ENCODE results near the gene PIK3AP1. TPM values are rescaled to one million over a fixed set of nuclear protein-coding genes. Genes with fewer than 3 reads are reported as not detected.
A peak's percentile ranks its signal among the peaks of the same experiment; 100 is the strongest.

PIK3AP1 gene
- total and polyA plus RNA-seq, 2 of the 4 experiments (the other 2 are of a cell fraction) = under 0.01 to 0.14 TPM

- ChIA-PET POLR2A (ENCODE audit: unreplicated experiment) (no interaction called here), CTCF (interaction anchor here (1.4 kb wide), 1 partner anchor 18 kb away, joined by 4 read pairs; no protein-coding TSS in a partner anchor)
- Histone ChIP-seq H3K4me2 (ENCODE audit: low read depth, low read length) (peak overlapping the region; percentile 26; the same call in 1 of the 2 replicates), H4K8ac (ENCODE audit: low read depth in 2 of 2, low read length in 2 of 2) (no peak overlapping the region), H3K4me3 (ENCODE audit: insufficient read depth, low read depth, low read length) (no peak overlapping the region), H2AFZ (replicated peaks; ENCODE audit: low read length, poor library complexity) (no peak overlapping the region), H3K9me3 (ENCODE audit: control insufficient read depth, insufficient read depth, low read length) (no peaks in the 10 kb centered on the region), H4K5ac (ENCODE audit: low read depth, low read length) (no peak overlapping the region), H2BK120ac (ENCODE audit: low read depth, low read length) (peak overlapping the region; percentile 22; the same call in 1 of the 2 replicates), H3K18ac (ENCODE audit: low read depth, low read length) (no peak overlapping the region), H3K56ac (ENCODE audit: extremely low read depth, insufficient read depth, low read length) (no peak overlapping the region), H2BK5ac (ENCODE audit: low read depth, low read length, poor library complexity, severe bottlenecking) (peak overlapping the region; percentile 4), H2AK5ac (ENCODE audit: low read depth, low read length) (no peak overlapping the region), H3K27ac (ENCODE audit: insufficient read depth, low read length) (no peak overlapping the region), H3K4ac (ENCODE audit: low read depth, low read length) (peak overlapping the region; percentile 30; the same call in 1 of the 2 replicates), H3K14ac (replicated peaks; ENCODE audit: low read depth, low read length) (no peak overlapping the region), H3K23ac (ENCODE audit: low read depth, low read length) (0 out of 2 replicates have a peak overlapping the region, but pooled peaks have one; percentile 31), H3K36me3 (ENCODE audit: control insufficient read depth, insufficient read depth, low read length) (no peaks in the 10 kb centered on the region), H4K20me1 (ENCODE audit: insufficient read depth, low read length) (no peaks in the 10 kb centered on the region), H3K4me1 (ENCODE audit: control insufficient read depth, insufficient read depth, low read length) (peaks cover 7% of the 10 kb centered on the region), H2AK9ac (replicated peaks; ENCODE audit: low read depth, low read length, poor library complexity) (no peak overlapping the region), H2BK20ac (ENCODE audit: low read depth, low read length) (0 out of 2 replicates have a peak overlapping the region, but pooled peaks have one; percentile 33), H3K27me3 (ENCODE audit: control insufficient read depth, insufficient read depth, low read length) (no peaks in the 10 kb centered on the region), H3K9ac (ENCODE audit: low read depth, low read length) (no peak overlapping the region), H3K79me1 (ENCODE audit: low read depth in 1 of 2, low read length in 2 of 2) (no peaks in the 10 kb centered on the region), H2BK15ac (ENCODE audit: low read depth, low read length) (no peak overlapping the region), H4K91ac (ENCODE audit: insufficient read depth, low read depth, low read length) (peak overlapping the region; percentile 11; the same call in 1 of the 2 replicates), H3K9me1 (ENCODE audit: insufficient read depth, low read length) (peaks cover 5% of the 10 kb centered on the region)
- peak; percentile 33 for DNase-seq
- no CpG with 5 or more reads among the region's 4 CpGs for WGBS, 2 experiments (ENCODE audit: extremely low coverage in 2 of 2, insufficient read length in 1 of 2)
- ATAC-seq (ENCODE audit: low read depth) = peak; percentile 47
- in situ Hi-C loops (cut with MboI; ENCODE audit: low sequenced_read_pairs) = no loop called here
- TF ChIP-seq RFX5 (IDR thresholded peaks at IDR 0.05; ENCODE audit: low read depth, low read length) (no peak), BHLHE40 (IDR thresholded peaks at IDR 0.05; ENCODE audit: low read depth, low read length) (0 out of 2 replicates have a peak, but pooled peaks have one; percentile 22)
- no TSS peak for BruUV-seq (replicated peaks)
- intact Hi-C loops (cut with micrococcal nuclease) = no loop called here
- dilution Hi-C loops (cut with HindIII; ENCODE audit: low sequenced_read_pairs, unreplicated experiment) = no loop called here
These were observed 49.5 kb downstream of the PIK3AP1 start for GRCh38 chr10:96670786-96671185.
